GM12864 (cell line): ENCODE data around the gene MARK2.
"Not testable (repeated sequence)": the region's sequence is repeated elsewhere in the genome, so short reads cannot be mapped to it uniquely, and the experiment has no call there.

Experiments used
- DNase-seq: peaks from one replicate; pipeline ENCODE4 v3.0.0-alpha.2; 2011; ENCODE audit warnings: low read depth
- H3K4me3 ChIP-seq: 2 replicates; pipeline ENCODE4 v1.5.1; 2011; ENCODE audit warnings: mild to moderate bottlenecking, low read depth, low read length, control low read depth
- CTCF ChIP-seq: IDR thresholded peaks from 2 replicates; pipeline ENCODE4 v1.5.1; 2011; ENCODE audit warnings: low read depth, mild to moderate bottlenecking, moderate library complexity, low read length, control low read depth, inconsistent platforms; ENCODE audit errors: missing control alignments

MARK2 gene

DNA sequence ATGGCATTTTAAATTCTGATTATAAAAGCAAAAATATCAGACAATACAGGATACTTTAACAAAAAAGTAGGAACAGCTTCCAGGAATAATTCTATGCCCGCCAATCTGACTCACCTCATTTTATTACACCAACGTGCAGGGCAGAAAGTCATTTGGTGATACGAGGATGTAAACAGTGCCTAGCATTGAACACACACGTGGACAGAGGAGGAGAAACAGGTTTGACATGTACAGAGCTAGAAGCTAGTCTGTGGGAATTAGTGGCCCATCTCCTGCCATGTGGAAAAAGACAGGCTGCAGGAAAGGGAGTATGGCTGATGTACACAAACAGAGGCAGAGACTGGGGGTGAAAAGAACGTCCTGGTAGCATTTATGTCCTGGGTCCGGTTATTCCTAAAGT lies 34.7 kb upstream of the MARK2 start:
- TF ChIP-seq CTCF = no peak
- no peak for DNase-seq
- H3K4me3 ChIP-seq = no peak overlapping the region

GRCh38 chr11:63805844-63806415 lies 33.0 kb upstream of the MARK2 start:
- H3K4me3 ChIP-seq = no peak overlapping the region
- no peak for DNase-seq
- TF ChIP-seq CTCF = no peak

DNA sequence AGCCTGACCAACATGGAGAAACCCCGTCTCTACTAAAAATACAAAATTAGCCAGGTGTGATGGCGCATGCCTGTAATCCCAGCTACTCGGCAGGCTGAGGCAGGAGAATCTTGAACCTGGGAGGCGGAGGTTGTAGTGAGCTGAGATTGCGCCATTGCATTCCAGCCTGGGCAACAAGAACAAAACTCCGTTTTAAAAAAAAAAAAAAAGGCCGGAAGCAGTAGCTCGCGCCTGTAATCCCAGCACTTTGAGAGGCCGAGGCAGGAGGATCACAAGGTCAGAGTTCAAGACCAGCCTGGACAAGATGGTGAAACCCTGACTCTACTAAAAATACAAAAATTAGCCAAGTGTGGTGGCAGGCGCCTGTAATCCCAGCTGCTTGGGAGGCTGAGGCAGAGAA lies 28.5 kb upstream of the MARK2 start:
- H3K4me3 ChIP-seq = not testable (repeated sequence)

GRCh38 chr11:63811522-63811921 lies 27.4 kb upstream of the MARK2 start:
- TF ChIP-seq CTCF = no peak
- H3K4me3 ChIP-seq = no peak overlapping the region
- DNase-seq = no peak

More for the DNA sequence above, 28.5 kb upstream of the MARK2 start:
- DNase-seq = not testable (repeated sequence)

- no peak for DNase-seq
- TF ChIP-seq CTCF = no peak
- H3K4me3 ChIP-seq = peak within 1 kb of the TSS; percentile 97
These were observed 25.8 kb upstream of the MARK2 start, which contains the start of gene SPINDOC for GRCh38 chr11:63813035-63813562. SPINDOC (plus strand) TSS chr11:63813456; CDS start chr11:63813687, 231 bp downstream.

GRCh38 chr11:63813563-63814382 lies 25.1 kb upstream of the MARK2 start:
- DNase-seq = peak; percentile 29
- peak overlapping the region; percentile 97 for H3K4me3 ChIP-seq

More at GRCh38 chr11:63813563-63814382, 25.1 kb upstream of the MARK2 start:
- no peak for TF ChIP-seq CTCF
